Mesenchymal stem cell (in vitro differentiated cells and primary cell): ENCODE results near the gene FLYWCH1.

Experiments used
- DNase-seq: peaks from one replicate; pipeline ENCODE4 v3.0.0-alpha.2; 2013
- H2AFZ ChIP-seq: one replicate; pipeline ENCODE4 v1.6.1; 2013; ENCODE audit warnings: low read depth, mild to moderate bottlenecking, control low read depth, inconsistent platforms, low read length, moderate library complexity
- H2AK5ac ChIP-seq: 2 replicates; pipeline ENCODE4 v1.6.1; 2013; ENCODE audit warnings: low read length, moderate library complexity, mild to moderate bottlenecking, inconsistent platforms; ENCODE audit not compliant: severe bottlenecking
- H2BK120ac ChIP-seq: one replicate; pipeline ENCODE4 v1.6.1; 2013; ENCODE audit warnings: low read depth, mild to moderate bottlenecking, inconsistent platforms, low read length, moderate library complexity
- H2BK12ac ChIP-seq, 2 experiments: one replicate each; pipeline ENCODE4 v1.6.1; 2013; ENCODE audit warnings: inconsistent platforms in 2 of 2, low read length in 2 of 2, mild to moderate bottlenecking in 2 of 2, moderate library complexity in 2 of 2, control low read depth in 1 of 2
- H2BK15ac ChIP-seq: one replicate; pipeline ENCODE4 v1.6.1; 2013; ENCODE audit warnings: mild to moderate bottlenecking, low read depth, inconsistent platforms; ENCODE audit not compliant: poor library complexity, severe bottlenecking
- H2BK5ac ChIP-seq: 2 replicates; pipeline ENCODE4 v1.6.1; 2013; ENCODE audit warnings: low read depth, mild to moderate bottlenecking, low read length, control low read depth, inconsistent platforms; ENCODE audit not compliant: poor library complexity, severe bottlenecking
- H3K14ac ChIP-seq, 2 experiments: one replicate each; pipeline ENCODE4 v1.6.1; 2013; ENCODE audit warnings: inconsistent platforms in 2 of 2, low read length in 2 of 2, control low read depth in 1 of 2, mild to moderate bottlenecking in 1 of 2, moderate library complexity in 1 of 2
- H3K18ac ChIP-seq, 2 experiments: one replicate each; pipeline ENCODE4 v1.6.1; 2013; ENCODE audit warnings: inconsistent platforms in 2 of 2, low read length in 2 of 2, control low read depth in 1 of 2, low read depth in 1 of 2, mild to moderate bottlenecking in 1 of 2
- H3K23ac ChIP-seq, 2 experiments: one replicate each; pipeline ENCODE4 v1.6.1; 2013; ENCODE audit warnings: inconsistent platforms in 2 of 2, low read length in 2 of 2, mild to moderate bottlenecking in 2 of 2, moderate library complexity in 2 of 2, control low read depth in 1 of 2
- H3K27ac ChIP-seq: 2 replicates; pipeline ENCODE4 v1.5.1; 2013; ENCODE audit warnings: mild to moderate bottlenecking, moderate library complexity, low read length, control low read depth, inconsistent platforms; ENCODE audit not compliant: poor library complexity, severe bottlenecking
- H3K27me3 ChIP-seq, 2 experiments: 2 replicates each; pipeline versions ENCODE4 v1.6.1 to v1.7.0; 2013; ENCODE audit warnings: low read length in 2 of 2, mild to moderate bottlenecking in 2 of 2, moderate library complexity in 2 of 2, control low read depth in 1 of 2, inconsistent platforms in 1 of 2; ENCODE audit not compliant: control insufficient read depth in 1 of 2, insufficient read depth in 1 of 2
- H3K36me3 ChIP-seq, 2 experiments: 2 replicates each; pipeline versions ENCODE4 v1.6.1 to v1.7.0; 2013; ENCODE audit warnings: low read length in 2 of 2, control low read depth in 1 of 2, inconsistent platforms in 1 of 2, low read depth in 1 of 2, mild to moderate bottlenecking in 1 of 2; ENCODE audit not compliant: insufficient read depth in 2 of 2, control insufficient read depth in 1 of 2
- H3K4ac ChIP-seq, 2 experiments: one replicate each; pipeline ENCODE4 v1.6.1; 2013; ENCODE audit warnings: inconsistent platforms in 2 of 2, low read length in 2 of 2, mild to moderate bottlenecking in 2 of 2, moderate library complexity in 2 of 2, control low read depth in 1 of 2, low read depth in 1 of 2
- H3K4me1 ChIP-seq: 2 replicates; pipeline ENCODE4 v1.6.1; 2013; ENCODE audit warnings: low read depth, low read length, control low read depth; ENCODE audit not compliant: control insufficient read depth, insufficient read depth
- H3K4me2 ChIP-seq: 2 replicates; pipeline ENCODE4 v1.6.1; 2013; ENCODE audit warnings: low read length, mild to moderate bottlenecking, inconsistent platforms; ENCODE audit not compliant: poor library complexity, severe bottlenecking
- H3K4me3 ChIP-seq, 2 experiments: 2 replicates each; pipeline versions ENCODE4 v1.5.1 to v1.7.0; 2013; ENCODE audit warnings: low read length in 2 of 2, mild to moderate bottlenecking in 2 of 2, control low read depth in 1 of 2, low read depth in 1 of 2; ENCODE audit not compliant: insufficient read depth in 1 of 2
- H3K79me1 ChIP-seq: replicated peaks from 2 replicates; pipeline ENCODE4 v1.6.1; 2013; ENCODE audit warnings: mild to moderate bottlenecking, control low read depth, low read length, inconsistent platforms; ENCODE audit not compliant: poor library complexity, severe bottlenecking
- H3K9ac ChIP-seq: 2 replicates; pipeline ENCODE4 v1.7.0; 2013; ENCODE audit warnings: mild to moderate bottlenecking, low read length, moderate library complexity
- H3K9me3 ChIP-seq: 2 replicates; pipeline ENCODE4 v1.7.0; 2013; ENCODE audit warnings: mild to moderate bottlenecking, low read length; ENCODE audit not compliant: control insufficient read depth
- H4K8ac ChIP-seq: one replicate; pipeline ENCODE4 v1.6.1; 2013; ENCODE audit warnings: inconsistent platforms, mild to moderate bottlenecking, low read length, moderate library complexity
- H4K91ac ChIP-seq: one replicate; pipeline ENCODE4 v1.6.1; 2013; ENCODE audit warnings: mild to moderate bottlenecking, low read length, inconsistent platforms
- WGBS: methylation state at CpG from one replicate; pipeline ENCODE4 v1.1.7; 2013; ENCODE audit warnings: mixed read lengths; 5-methylcytosine and 5-hydroxymethylcytosine counted together

The FLYWCH1 gene

DNA sequence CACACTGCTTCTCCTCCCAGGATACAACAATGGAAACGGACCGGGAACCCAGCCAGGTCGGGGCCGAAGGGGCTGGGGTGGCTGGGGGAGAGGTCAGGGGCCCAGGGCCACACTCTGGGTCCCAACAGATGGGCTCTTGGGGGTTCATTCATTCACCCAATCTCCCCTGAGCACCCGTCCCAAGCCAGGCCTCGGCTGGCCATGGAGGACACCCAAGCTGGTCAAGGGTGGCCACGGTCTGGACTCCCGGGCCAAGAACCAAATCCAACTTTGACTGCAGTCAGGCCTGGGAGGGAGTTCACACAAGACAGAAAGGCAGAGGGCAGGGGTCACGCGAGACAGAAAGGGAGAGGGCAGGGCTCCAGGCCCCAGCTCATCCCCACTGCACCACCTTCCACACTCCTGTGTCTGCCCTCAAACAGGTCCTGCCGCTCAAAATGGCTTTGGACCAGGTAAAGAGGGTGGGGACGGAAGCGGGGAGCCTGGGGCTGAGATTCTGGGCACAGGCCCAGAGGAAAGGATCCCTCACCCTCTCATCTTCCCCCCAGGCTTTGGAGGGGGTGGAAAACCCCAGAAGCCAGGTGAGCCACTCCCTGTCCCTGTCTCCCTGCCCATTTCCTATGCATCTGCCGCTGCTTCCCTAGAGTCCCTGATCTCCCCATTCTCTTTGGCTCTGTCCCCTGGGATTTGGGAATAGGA is 80.8 kb downstream of the FLYWCH1 start:
- Histone ChIP-seq H4K91ac (no peak overlapping the region), H3K27ac (no peak overlapping the region), H2BK12ac (no peak overlapping the region), H2AFZ (no peak overlapping the region), H3K27me3 (peaks cover 45 to 71% of the 10 kb centered on the region in 2 experiments), H2BK5ac (no peak overlapping the region), H3K4me3 (no peak overlapping the region), H3K14ac (no peak overlapping the region), H3K36me3 (no peaks in the 10 kb centered on the region), H3K9me3 (no peaks in the 10 kb centered on the region), H3K9ac (no peak overlapping the region), H2BK15ac (no peak overlapping the region), H3K4me2 (no peak overlapping the region), H3K79me1 (no peaks in the 10 kb centered on the region), H3K18ac (no peak overlapping the region), H3K4me1 (peaks cover 5% of the 10 kb centered on the region), H3K4ac (no peak overlapping the region), H3K23ac (no peak overlapping the region), H2AK5ac (no peak overlapping the region), H2BK120ac (no peak overlapping the region), H4K8ac (no peak overlapping the region)
- no peak for DNase-seq
- 91% methylated on average over 14 of the region's 14 CpGs for WGBS

DNA sequence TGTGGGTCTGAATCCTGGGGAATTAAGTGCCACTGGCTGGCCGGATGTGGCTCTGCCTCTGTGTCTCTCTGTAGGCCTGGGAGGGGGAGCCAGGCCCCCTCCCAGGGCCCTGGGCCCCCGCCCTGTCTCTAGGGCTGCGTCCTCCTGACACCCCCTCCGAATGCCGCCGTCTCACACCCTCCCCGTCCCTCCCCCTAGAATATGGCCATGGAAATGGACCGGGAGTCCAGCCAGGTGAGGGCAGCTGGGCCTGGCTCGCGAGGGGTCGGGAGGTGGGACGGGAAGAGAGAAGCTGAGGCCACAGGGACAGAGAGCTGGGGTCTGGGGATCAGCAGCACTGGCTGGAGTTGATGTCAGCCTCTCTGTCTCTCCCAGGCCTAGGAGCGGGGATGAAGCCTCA is 84.6 kb downstream of the FLYWCH1 start:
- Histone ChIP-seq H3K27ac (no peak overlapping the region), H3K4me1 (no peaks in the 10 kb centered on the region), H3K27me3 (peaks cover 45 to 71% of the 10 kb centered on the region in 2 experiments), H2BK5ac (no peak overlapping the region), H2BK120ac (no peak overlapping the region), H3K9ac (no peak overlapping the region), H2BK15ac (no peak overlapping the region), H2AK5ac (no peak overlapping the region), H2AFZ (no peak overlapping the region), H3K36me3 (no peaks in the 10 kb centered on the region), H3K23ac (peak overlapping the region in 1 of 2 experiments; percentile 44), H3K18ac (no peak overlapping the region), H3K4me3 (peak overlapping the region in 1 of 2 experiments; percentile 27), H3K4ac (no peak overlapping the region), H3K9me3 (no peaks in the 10 kb centered on the region), H3K4me2 (no peak overlapping the region), H4K8ac (no peak overlapping the region), H4K91ac (no peak overlapping the region), H2BK12ac (no peak overlapping the region), H3K14ac (no peak overlapping the region), H3K79me1 (no peaks in the 10 kb centered on the region)
- no peak for DNase-seq
- 78% methylated on average over 8 of the region's 13 CpGs for WGBS

- Histone ChIP-seq H3K14ac (no peak overlapping the region), H3K27ac (no peak overlapping the region), H3K18ac (no peak overlapping the region), H2AK5ac (no peak overlapping the region), H2AFZ (no peak overlapping the region), H4K8ac (no peak overlapping the region), H2BK5ac (no peak overlapping the region), H3K9ac (no peak overlapping the region), H3K36me3 (no peaks in the 10 kb centered on the region), H3K4me1 (peaks cover 8% of the 10 kb centered on the region), H3K4ac (no peak overlapping the region), H3K4me2 (no peak overlapping the region), H2BK12ac (no peak overlapping the region), H4K91ac (no peak overlapping the region), H3K4me3 (no peak overlapping the region), H2BK15ac (no peak overlapping the region), H3K23ac (no peak overlapping the region), H3K79me1 (no peaks in the 10 kb centered on the region), H2BK120ac (no peak overlapping the region), H3K9me3 (no peaks in the 10 kb centered on the region), H3K27me3 (peaks cover 48 to 62% of the 10 kb centered on the region in 2 experiments)
- 80% methylated on average over 5 of the region's 6 CpGs for WGBS
- no peak for DNase-seq
These were observed 88.2 kb downstream of the FLYWCH1 start for GRCh38 chr16:2999929-3000328.

GRCh38 chr16:3000540-3000939 is 88.8 kb downstream of the FLYWCH1 start:
- no peak overlapping the region for H3K9ac ChIP-seq
- H2AK5ac ChIP-seq, result no peak overlapping the region
- H3K27ac ChIP-seq, result no peak overlapping the region
- H3K23ac ChIP-seq, result no peak overlapping the region
- no peak overlapping the region for H2BK120ac ChIP-seq
- no peak overlapping the region for H3K14ac ChIP-seq
- 73% methylated on average over 4 of the region's 4 CpGs for WGBS
- no peak overlapping the region for H4K8ac ChIP-seq
- H3K9me3 ChIP-seq, result no peaks in the 10 kb centered on the region
- DNase-seq, result no peak
- H2AFZ ChIP-seq, result no peak overlapping the region
- peaks cover 52 to 64% of the 10 kb centered on the region in 2 experiments for H3K27me3 ChIP-seq
- no peaks in the 10 kb centered on the region for H3K79me1 ChIP-seq
- peaks cover 8% of the 10 kb centered on the region for H3K4me1 ChIP-seq
- H2BK15ac ChIP-seq, result no peak overlapping the region
- H3K4me2 ChIP-seq, result no peak overlapping the region
- H3K18ac ChIP-seq, result no peak overlapping the region
- H3K36me3 ChIP-seq, result no peaks in the 10 kb centered on the region
- H2BK12ac ChIP-seq, result no peak overlapping the region
- H4K91ac ChIP-seq, result no peak overlapping the region
- no peak overlapping the region for H2BK5ac ChIP-seq
- no peak overlapping the region for H3K4ac ChIP-seq
- no peak overlapping the region for H3K4me3 ChIP-seq
